ENCODE measurements around the gene NTPCR.

The NTPCR gene

GRCh38 chr1:232964601-232965000 is 14.2 kb downstream of the NTPCR start:
- DNase-seq, result no peak

- DNase-seq, result no peak
Measured at GRCh38 chr1:232965124-232965911, 14.9 kb downstream of the NTPCR start.

DNA sequence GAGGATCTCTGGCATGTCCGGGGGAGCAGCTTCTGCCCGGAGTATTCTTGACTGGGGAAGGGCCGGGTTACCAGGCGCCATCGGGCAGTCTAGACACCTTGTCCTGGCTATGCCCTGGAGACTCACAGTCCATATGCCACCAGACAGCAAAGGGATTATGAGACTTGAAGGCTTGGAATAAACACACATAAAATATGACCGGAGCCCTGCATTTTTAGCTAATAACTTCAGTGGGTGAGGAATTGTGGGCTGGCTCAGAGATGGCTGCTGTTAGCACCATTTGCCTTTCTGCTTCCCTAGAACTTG is 15.5 kb downstream of the NTPCR start:
- no peak for DNase-seq

- DNase-seq, result no peak
Measured at GRCh38 chr1:232966663-232967062, 16.3 kb downstream of the NTPCR start.

DNA sequence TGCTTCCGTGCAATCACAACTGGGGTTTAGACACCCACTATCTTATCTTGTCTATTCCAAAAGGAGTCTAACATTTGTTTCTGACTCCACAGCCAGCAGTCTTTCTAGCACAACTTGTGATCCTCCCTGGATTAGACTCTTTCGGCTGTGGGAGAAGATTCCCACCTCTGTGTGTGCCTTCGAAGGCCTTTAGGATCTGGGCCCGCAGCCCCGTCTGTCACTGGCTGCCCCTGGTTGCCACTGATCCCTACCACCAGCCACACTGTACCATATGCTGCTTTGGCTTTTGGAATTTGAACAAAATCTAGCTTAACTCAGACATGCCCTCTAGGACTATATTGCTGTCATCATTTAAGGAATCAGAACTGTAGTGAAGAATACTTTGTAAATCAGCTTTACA is 18.0 kb downstream of the NTPCR start:
- DNase-seq, result no peak

GRCh38 chr1:232968965-232969364 is 18.6 kb downstream of the NTPCR start:
- peak in 1 of 5 donors; percentile 17 for DNase-seq

DNA sequence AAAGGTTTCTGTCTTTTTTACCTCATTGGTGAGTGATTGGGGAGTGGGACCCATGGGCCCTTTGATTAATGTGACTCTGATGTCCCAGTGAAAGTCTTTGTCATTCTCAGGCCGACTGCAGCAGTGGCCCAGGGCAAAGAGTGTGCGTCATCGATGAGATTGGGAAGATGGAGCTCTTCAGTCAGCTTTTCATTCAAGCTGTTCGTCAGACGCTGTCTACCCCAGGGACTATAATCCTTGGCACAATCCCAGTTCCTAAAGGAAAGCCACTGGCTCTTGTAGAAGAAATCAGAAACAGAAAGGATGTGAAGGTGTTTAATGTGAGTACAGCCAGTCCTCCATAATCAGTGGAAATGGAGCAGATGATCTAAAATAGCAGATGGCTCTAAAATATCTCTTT is 19.4 kb downstream of the NTPCR start:
- no peak for DNase-seq

DNA sequence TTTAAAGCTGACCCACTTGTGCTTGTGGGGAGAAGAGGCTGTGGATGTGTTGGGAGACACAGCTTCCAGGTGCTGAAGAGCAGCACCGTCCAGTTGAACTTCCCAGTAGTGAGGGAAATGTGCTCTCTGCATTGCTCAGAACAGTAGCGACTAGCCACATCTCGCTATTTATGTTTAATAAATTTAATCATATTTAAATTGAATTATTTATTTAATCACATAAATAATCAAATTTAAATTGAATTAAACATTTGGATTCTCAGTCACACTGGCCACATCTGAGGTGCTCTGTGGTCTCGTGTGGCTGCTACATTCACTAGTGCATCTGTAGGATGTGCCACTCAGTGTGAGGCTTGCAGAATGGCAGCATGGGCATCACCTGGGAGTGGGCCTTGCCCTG is 20.1 kb downstream of the NTPCR start:
- DNase-seq, result no peak

GRCh38 chr1:232973652-232974611 is 23.5 kb downstream of the NTPCR start:
- DNase-seq, result no peak

GRCh38 chr1:232974971-232975370 is 24.6 kb downstream of the NTPCR start:
- no peak for DNase-seq

- peak in 1 of 5 donors; percentile 52 for DNase-seq
Measured at GRCh38 chr1:232978091-232978634, 27.8 kb downstream of the NTPCR start.

DNA sequence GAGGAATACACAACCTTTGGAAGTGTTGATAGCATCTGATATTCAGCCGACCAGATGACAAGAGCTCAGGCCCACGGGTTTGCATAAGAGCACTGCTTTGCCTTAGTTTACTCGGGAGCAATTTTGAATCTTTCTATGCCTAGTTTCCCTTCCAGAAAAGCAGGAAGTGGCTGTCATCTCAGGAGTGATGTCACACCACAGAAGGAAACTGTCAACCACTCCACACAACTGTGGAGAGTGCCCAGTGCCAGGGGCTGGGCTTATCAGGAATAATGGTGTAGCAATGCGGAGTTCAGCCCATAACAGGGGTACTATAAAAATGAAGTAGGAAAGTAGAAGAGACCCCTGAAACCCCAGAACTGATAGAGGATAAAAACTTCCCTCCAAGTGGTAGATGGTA is 28.4 kb downstream of the NTPCR start:
- DNase-seq, result peak in 1 of 5 donors; percentile 30

- DNase-seq, result no peak
Measured at GRCh38 chr1:232979558-232979957, 29.1 kb downstream of the NTPCR start.

DNA sequence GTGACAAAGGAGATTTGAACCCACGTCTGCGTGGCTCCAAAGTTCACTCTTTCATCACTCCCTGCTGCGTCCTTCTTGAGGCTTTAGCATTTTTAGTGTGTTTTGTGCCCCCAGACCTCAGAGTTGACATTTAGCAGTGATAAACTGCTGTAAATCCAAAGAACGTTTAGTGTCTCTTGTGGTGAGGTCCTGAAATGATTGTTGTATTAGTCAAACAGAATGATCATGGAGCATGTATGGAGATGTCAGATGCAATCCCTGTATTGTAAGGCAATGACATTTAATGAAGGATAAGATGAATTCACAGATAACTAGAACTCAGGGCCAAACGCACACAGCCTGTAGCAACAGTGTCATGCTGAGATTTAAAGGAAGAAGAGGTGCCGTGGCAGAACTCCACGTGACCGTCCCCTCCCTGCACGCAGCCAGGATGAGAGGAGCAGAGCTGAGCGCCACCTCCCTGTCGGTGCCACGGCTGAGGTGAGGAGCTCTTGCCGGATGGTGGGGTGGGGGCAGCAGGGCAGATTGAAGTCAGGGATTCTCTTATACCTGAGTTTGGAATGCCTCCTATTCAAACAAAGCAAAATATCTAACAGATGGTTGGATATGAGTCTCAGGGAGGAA is 30.1 kb downstream of the NTPCR start:
- DNase-seq, result no peak

DNA sequence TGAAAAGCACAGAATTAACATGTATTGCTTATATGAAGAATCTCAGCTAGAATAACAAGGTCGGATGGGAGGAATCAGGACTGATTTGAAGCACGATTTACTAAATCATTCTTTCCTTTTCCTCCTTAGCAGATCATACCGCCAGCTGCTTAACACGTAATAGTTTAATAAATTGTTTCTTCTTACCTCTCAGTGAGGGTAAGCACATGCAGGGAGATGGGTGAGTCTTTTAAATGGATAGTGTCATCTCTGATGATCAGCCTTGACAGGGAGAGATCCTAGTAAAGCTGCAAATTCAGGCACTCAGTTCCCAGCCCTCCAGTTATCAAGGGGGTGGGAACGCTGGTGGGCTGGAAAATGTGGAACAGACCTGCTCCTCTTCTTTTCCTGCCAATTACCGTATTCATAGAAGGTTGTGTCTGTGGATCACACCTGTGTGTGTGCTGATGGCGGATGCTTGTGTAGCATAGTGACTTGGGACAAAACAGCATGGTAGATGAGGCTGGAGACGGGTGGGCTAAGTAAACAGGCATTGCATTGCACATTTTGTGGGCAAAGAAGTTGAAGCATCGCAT is 30.7 kb downstream of the NTPCR start:
- DNase-seq, result no peak

GRCh38 chr1:232982238-232982944 is 32.0 kb downstream of the NTPCR start:
- no peak for DNase-seq

- DNase-seq, result no peak
Measured at GRCh38 chr1:232983375-232983774, 33.0 kb downstream of the NTPCR start.

DNA sequence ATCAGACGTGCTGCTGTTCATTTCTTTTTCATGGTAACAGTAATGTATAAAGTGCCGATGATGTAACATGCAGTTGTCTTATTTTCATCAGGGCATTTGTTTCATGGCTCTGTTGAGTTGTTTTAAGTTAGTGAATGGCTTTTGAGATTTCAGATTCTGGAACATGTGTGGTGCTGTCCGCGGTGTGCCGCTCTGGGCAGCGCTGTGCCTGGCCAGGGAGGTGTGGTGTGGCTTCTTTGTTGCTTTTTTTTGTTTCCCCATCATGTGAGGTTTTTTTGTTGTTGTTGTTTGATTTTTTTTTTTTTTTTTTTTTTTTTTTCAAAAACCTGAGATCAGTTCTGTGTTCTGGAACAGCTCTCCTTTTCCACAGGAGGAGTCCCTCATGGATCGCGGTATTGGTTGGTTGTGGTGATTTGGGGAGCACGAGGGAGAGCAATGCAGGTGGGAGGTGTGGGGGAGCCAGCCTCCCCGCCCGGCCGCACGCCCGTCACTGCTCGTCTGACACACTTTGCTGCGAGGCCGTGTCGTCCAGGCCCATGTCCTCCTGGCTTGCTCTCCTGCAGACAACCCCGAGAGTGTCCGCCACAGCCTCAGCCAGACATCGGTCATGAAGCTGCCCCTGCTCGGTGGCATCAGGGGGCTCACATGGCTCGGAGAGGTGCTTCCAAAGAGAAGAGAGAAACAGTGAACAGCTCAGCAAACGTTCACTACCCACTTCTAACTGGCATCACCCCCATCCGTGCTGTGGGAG is 33.6 kb downstream of the NTPCR start:
- DNase-seq, result no peak

- DNase-seq, result no peak
Measured at GRCh38 chr1:232984577-232985425, 34.4 kb downstream of the NTPCR start.

GRCh38 chr1:232985882-232986526 is 35.6 kb downstream of the NTPCR start:
- no peak for DNase-seq

All from T-helper 1 cell (primary cell).